Urinary bladder (tissue), 4 donors: ENCODE data around the gene LCN15. TPM values are rescaled to one million over a fixed set of nuclear protein-coding genes. Genes with fewer than 3 reads are reported as not detected.

Experiments used
- DNase-seq: peaks from one replicate; pipeline ENCODE4 v3.0.0-alpha.2; 2015; ENCODE audit errors: extremely low spot score
- H3K27ac ChIP-seq: one replicate; pipeline ENCODE4 v1.5.1; 2013; ENCODE audit warnings: low read depth, mild to moderate bottlenecking, moderate library complexity
- H3K36me3 ChIP-seq: one replicate; pipeline ENCODE4 v1.6.1; 2013; ENCODE audit warnings: mild to moderate bottlenecking, moderate library complexity; ENCODE audit not compliant: insufficient read depth
- H3K4me1 ChIP-seq: one replicate; pipeline ENCODE4 v1.6.1; 2013; ENCODE audit warnings: mild to moderate bottlenecking, moderate library complexity; ENCODE audit not compliant: insufficient read depth
- H3K4me3 ChIP-seq: one replicate; pipeline ENCODE4 v1.5.1; 2013; ENCODE audit warnings: low read depth, low read length
- WGBS: extraction: QIAGEN DNeasy Blood & Tissue Kit; methylation state at CpG from one replicate; pipeline ENCODE4 v1.1.7; 2013; 5-methylcytosine and 5-hydroxymethylcytosine counted together
- polyA plus RNA-seq: library from polyadenylated mRNA; stranded (reverse); fragments of 200-250 nt; gene quantifications from one replicate; pipeline ENCODE4 v1.2.3, GENCODE V29; 2013
- total RNA-seq: library from RNA; depleted of rRNA; stranded (reverse); fragments of >200 nt; gene quantifications from one replicate; pipeline ENCODE4 v1.2.3, GENCODE V29; 2014
- donor health status: healthy with polysubstance abuse.
- donor health status: healthy.

LCN15 gene
- total and polyA plus RNA-seq, 2 donors, result not detected

- H3K36me3 ChIP-seq, result no peaks in the 10 kb centered on the region
- H3K4me1 ChIP-seq, result no peaks in the 10 kb centered on the region
Observed at GRCh38 chr9:136726631-136727191, 37.6 kb downstream of the LCN15 start.

DNA sequence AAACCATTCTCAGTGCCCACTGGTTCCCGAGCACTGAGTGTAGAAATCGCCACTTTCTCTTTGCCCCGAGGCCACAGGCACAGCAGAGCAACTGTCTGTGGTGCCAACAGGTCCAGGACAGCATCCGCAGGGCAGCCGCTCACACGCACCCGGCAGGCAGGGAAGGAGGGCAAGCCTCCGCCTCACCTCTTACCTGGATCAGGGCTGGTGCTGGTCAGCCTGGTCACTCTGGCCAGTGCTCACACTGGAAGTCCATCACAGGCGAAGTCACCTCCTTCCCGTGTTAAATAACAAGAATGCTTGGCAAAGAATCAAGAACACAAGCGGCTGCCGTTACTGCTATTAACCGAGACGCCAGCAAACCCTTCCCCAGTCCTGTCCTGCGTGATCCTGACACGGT is 38.2 kb downstream of the LCN15 start:
- H3K36me3 ChIP-seq, result no peaks in the 10 kb centered on the region
- no peaks in the 10 kb centered on the region for H3K4me1 ChIP-seq
- 67% methylated on average over 16 of the region's 16 CpGs for WGBS
- DNase-seq, result no peak
- H3K4me3 ChIP-seq, result peak overlapping the region; percentile 14
- H3K27ac ChIP-seq, result no peak overlapping the region

More at GRCh38 chr9:136726631-136727191, 37.6 kb downstream of the LCN15 start:
- DNase-seq, result no peak
- Histone ChIP-seq H3K27ac (no peak overlapping the region), H3K4me3 (peak overlapping the region; percentile 14)
- WGBS, result 25% methylated on average over 18 of the region's 18 CpGs

- H3K4me1 ChIP-seq, result no peaks in the 10 kb centered on the region
- DNase-seq, result no peak
- WGBS, result 65% methylated on average over 10 of the region's 10 CpGs
- no peak overlapping the region for H3K4me3 ChIP-seq
- no peaks in the 10 kb centered on the region for H3K36me3 ChIP-seq
- H3K27ac ChIP-seq, result no peak overlapping the region
Observed at GRCh38 chr9:136725612-136726011, 38.7 kb downstream of the LCN15 start.

GRCh38 chr9:136724772-136725171 is 39.5 kb downstream of the LCN15 start:
- Histone ChIP-seq H3K4me1 (no peaks in the 10 kb centered on the region), H3K4me3 (no peak overlapping the region), H3K36me3 (no peaks in the 10 kb centered on the region), H3K27ac (no peak overlapping the region)
- 77% methylated on average over 7 of the region's 7 CpGs for WGBS
- DNase-seq, result no peak

DNA sequence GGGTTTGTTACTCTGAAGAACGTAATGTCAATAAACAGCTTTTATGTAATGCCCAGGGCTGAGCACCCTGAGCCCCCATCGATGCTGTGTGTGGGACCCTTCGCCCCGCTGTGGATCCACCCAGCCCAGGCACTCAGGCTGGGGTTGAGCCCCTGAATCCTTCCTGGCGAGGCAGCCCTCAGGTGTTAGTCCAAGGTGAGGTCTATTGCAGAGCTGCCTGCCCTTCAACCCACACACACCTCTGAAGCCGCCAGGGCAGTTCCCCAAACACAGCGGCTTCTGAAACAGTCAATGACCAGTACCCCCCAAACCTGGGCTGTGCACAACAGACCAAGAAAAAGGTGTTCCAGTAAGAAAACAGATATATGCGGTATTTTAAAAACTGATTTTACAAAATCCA is 40.3 kb downstream of the LCN15 start:
- Histone ChIP-seq H3K4me3 (no peak overlapping the region), H3K4me1 (no peaks in the 10 kb centered on the region), H3K36me3 (no peaks in the 10 kb centered on the region), H3K27ac (no peak overlapping the region)
- 96% methylated on average over 8 of the region's 8 CpGs for WGBS
- DNase-seq, result no peak

- no peak overlapping the region for H3K27ac ChIP-seq
- H3K36me3 ChIP-seq, result no peaks in the 10 kb centered on the region
- no peak overlapping the region for H3K4me3 ChIP-seq
- DNase-seq, result no peak
- 92% methylated on average over 32 of the region's 32 CpGs for WGBS
- H3K4me1 ChIP-seq, result no peaks in the 10 kb centered on the region
Observed at GRCh38 chr9:136723362-136723976, 40.8 kb downstream of the LCN15 start.

- no peak for DNase-seq
- WGBS, result 88% methylated on average over 24 of the region's 24 CpGs
- Histone ChIP-seq H3K27ac (no peak overlapping the region), H3K4me3 (no peak overlapping the region), H3K36me3 (no peaks in the 10 kb centered on the region), H3K4me1 (no peaks in the 10 kb centered on the region)
Observed at GRCh38 chr9:136722969-136723356, 41.4 kb downstream of the LCN15 start.

DNA sequence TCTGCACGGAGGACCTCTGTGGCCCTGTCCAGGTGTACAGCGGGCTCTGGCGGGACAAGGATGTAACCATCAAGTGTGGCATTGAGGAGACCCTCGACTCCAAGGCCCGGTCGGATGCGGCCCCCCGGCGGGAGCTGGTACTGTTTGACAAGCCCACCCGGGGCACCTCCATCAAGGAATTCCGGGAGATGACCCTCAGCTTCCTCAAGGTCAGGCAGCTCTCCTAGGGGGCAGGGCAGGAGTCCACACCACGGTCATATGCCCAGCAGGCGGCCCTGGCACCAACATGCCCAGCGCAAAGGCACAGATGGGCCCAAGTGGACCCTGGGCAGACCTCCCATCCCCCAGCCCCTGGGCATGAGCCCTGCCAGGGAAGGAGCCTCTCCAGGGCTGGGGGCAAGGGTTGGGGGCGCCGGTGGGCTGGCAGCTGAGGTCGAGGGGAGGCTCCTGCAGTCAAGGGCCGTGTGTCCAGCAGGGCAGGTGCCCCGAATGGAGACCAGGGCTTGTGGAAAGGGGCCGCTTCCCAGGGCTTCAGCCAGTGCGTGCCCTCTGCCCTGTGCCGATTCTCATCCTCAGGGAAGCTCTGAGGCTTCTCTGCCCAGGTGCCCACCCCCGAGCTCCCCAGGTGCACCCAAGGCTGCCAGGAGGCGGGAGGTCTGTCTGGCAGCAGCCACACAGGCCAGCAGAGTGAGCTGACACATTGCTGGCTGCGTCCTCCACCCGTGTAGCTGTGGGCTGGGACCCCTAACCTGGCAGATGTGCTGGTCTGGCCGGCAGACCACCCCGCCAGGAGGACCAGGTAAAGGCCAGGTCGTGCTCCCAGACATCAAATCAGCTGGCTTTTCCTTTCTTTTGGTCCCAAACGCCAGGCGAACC is 42.0 kb downstream of the LCN15 start:
- Histone ChIP-seq H3K27ac (no peak overlapping the region), H3K4me3 (no peak overlapping the region)

GRCh38 chr9:136721339-136722092 is 42.8 kb downstream of the LCN15 start:
- no peak for DNase-seq
- Histone ChIP-seq H3K27ac (no peak overlapping the region), H3K4me1 (no peaks in the 10 kb centered on the region), H3K36me3 (no peaks in the 10 kb centered on the region), H3K4me3 (no peak overlapping the region)
- WGBS, result 74% methylated on average over 30 of the region's 30 CpGs

More for the DNA sequence above, 42.0 kb downstream of the LCN15 start:
- no peak for DNase-seq
- no peaks in the 10 kb centered on the region for H3K36me3 ChIP-seq
- 85% methylated on average over 31 of the region's 31 CpGs for WGBS
- no peaks in the 10 kb centered on the region for H3K4me1 ChIP-seq

DNA sequence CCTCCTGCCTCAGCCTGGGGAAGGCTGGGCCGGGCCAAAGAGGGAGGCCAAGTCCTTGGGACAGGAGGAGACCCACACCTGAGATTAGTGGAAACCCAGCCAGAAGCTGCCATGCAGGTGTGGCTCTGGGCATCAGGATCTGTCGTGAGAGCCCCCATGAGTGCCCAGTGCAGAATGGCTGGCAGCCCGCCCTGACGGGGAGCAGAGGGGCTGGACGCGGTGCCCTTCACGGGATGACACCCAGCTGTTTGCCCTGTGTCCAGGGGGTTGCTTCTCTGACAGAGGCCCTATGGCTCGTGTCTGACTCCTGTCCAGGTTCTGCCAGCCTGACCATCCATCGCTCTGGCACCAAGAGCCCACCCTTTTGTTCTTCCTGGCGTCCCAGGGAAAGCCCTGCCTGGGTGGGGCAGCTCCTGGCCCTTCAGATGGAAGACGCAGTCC is 43.4 kb downstream of the LCN15 start:
- WGBS, result 71% methylated on average over 11 of the region's 11 CpGs
- no peak overlapping the region for H3K4me3 ChIP-seq
- no peak overlapping the region for H3K27ac ChIP-seq
- H3K36me3 ChIP-seq, result no peaks in the 10 kb centered on the region
- H3K4me1 ChIP-seq, result no peaks in the 10 kb centered on the region
- DNase-seq, result no peak

GRCh38 chr9:136720251-136720897 is 43.9 kb downstream of the LCN15 start:
- Histone ChIP-seq H3K27ac (no peak overlapping the region), H3K4me1 (no peaks in the 10 kb centered on the region), H3K36me3 (no peaks in the 10 kb centered on the region), H3K4me3 (no peak overlapping the region)
- 27% methylated on average over 20 of the region's 20 CpGs for WGBS
- no peak for DNase-seq

GRCh38 chr9:136719195-136719880 is 45.0 kb downstream of the LCN15 start:
- Histone ChIP-seq H3K27ac (no peak overlapping the region), H3K4me1 (no peaks in the 10 kb centered on the region), H3K36me3 (no peaks in the 10 kb centered on the region), H3K4me3 (no peak overlapping the region)
- WGBS, result 68% methylated on average over 24 of the region's 24 CpGs
- no peak for DNase-seq
